BJ (cell line): Measurements from ENCODE around the gene ZNF862. TPM values are rescaled to one million over a fixed set of nuclear protein-coding genes. Genes with fewer than 3 reads are reported as not detected.

Source experiments
- CTCF ChIA-PET: fragments of 350-600 bp; formaldehyde crosslinking; extraction: SDS; loops from one replicate; lab custom pipeline; 2021; ENCODE audit warnings: antibody characterized with exemption, inconsistent platforms; lab: Yijun Ruan, JAX
- POLR2A ChIA-PET: fragments of 300-600 bp; sonication (Branson Sonifier 250); formaldehyde crosslinking; extraction: SDS; loops from one replicate; lab custom pipeline; 2021; ENCODE audit warnings: antibody characterized with exemption; lab: Charles Lee
- DNase-seq: peaks from one replicate; pipeline ENCODE4 v3.0.0-alpha.2; 2011; ENCODE audit warnings: low read depth
- H3K27me3 ChIP-seq: 2 replicates; pipeline ENCODE4 v1.6.0; 2011; ENCODE audit warnings: low read length; ENCODE audit not compliant: control insufficient read depth, insufficient read depth
- H3K36me3 ChIP-seq: 2 replicates; pipeline ENCODE4 v1.5.1; 2011; ENCODE audit warnings: low read length; ENCODE audit not compliant: control insufficient read depth, insufficient read depth
- H3K4me3 ChIP-seq: 2 replicates; pipeline ENCODE4 v1.5.1; 2011; ENCODE audit warnings: low read depth, mild to moderate bottlenecking, control low read depth, low read length
- polyA plus RNA-seq: library from polyadenylated mRNA; depleted of rRNA; stranded (reverse); fragments of >200 nt; gene quantifications from 2 replicates; pipeline ENCODE4 v1.2.3, GENCODE V29; 2011
- TF ChIP-seq, protein P1 (sequence below): IDR thresholded peaks from 2 replicates; pipeline ENCODE4 v1.5.1; 2011; ENCODE audit warnings: low read depth, mild to moderate bottlenecking, control low read depth, inconsistent platforms, low read length, moderate library complexity; ENCODE audit not compliant: insufficient read depth

ZNF862 gene
- polyA plus RNA-seq, 1 experiment = 20.4 TPM

GRCh38 chr7:149814494-149814893 lies 23.7 kb upstream of the ZNF862 start:
- H3K4me3 ChIP-seq = no peak overlapping the region
- POLR2A ChIA-PET = no interaction called here
- no peaks in the 10 kb centered on the region; the same call in 1 of the 2 replicates for H3K27me3 ChIP-seq
- TF ChIP-seq, protein P1, sequence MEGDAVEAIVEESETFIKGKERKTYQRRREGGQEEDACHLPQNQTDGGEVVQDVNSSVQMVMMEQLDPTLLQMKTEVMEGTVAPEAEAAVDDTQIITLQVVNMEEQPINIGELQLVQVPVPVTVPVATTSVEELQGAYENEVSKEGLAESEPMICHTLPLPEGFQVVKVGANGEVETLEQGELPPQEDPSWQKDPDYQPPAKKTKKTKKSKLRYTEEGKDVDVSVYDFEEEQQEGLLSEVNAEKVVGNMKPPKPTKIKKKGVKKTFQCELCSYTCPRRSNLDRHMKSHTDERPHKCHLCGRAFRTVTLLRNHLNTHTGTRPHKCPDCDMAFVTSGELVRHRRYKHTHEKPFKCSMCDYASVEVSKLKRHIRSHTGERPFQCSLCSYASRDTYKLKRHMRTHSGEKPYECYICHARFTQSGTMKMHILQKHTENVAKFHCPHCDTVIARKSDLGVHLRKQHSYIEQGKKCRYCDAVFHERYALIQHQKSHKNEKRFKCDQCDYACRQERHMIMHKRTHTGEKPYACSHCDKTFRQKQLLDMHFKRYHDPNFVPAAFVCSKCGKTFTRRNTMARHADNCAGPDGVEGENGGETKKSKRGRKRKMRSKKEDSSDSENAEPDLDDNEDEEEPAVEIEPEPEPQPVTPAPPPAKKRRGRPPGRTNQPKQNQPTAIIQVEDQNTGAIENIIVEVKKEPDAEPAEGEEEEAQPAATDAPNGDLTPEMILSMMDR = no peak
- H3K36me3 ChIP-seq = no peaks in the 10 kb centered on the region
- CTCF ChIA-PET = no interaction called here
- no peak for DNase-seq

DNA sequence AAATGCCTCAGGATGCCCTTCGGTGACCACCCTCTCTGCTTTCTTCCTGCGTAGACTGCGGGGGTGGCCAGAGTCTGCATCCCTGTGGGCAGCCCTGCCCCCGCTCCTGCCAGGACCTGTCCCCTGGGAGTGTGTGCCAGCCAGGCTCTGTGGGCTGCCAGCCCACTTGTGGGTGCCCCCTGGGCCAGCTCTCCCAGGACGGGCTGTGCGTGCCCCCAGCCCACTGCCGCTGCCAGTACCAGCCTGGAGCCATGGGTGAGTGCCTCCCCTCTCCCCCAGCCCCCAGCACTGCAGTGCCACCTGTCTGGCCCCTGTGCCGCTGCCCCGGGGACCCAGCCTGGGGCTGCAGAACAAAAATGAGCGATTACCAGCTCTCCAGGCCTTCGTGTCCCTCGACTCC lies 23.1 kb upstream of the ZNF862 start:
- Histone ChIP-seq H3K36me3 (no peaks in the 10 kb centered on the region), H3K4me3 (no peak overlapping the region), H3K27me3 (no peaks in the 10 kb centered on the region)
- TF ChIP-seq, protein P1 = no peak
- ChIA-PET POLR2A (no interaction called here), CTCF (no interaction called here)
- DNase-seq = no peak

DNA sequence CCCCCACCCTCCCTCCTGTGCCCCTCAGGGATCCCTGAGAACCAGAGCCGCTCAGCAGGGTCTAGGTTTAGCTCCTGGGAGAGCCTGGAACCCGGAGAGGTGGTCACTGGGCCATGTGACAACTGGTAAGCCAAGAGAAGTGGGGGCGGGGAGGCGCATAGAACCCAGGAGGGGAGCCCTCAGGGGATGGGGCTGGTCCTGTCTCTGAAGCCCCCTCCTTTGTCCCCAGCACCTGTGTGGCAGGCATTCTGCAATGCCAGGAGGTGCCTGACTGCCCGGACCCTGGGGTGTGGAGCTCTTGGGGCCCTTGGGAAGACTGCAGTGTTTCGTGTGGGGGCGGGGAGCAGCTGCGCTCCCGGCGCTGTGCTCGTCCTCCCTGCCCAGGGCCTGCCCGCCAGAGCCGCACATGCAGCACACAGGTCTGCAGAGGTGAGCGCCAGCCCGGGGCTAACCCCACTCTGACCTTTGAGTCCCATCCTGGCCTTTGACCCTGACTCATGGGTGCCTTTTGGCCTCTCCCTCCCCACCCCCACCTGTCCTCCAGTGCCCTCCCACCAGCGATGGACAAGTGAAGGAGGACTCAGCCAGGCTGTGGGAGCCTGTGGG lies 22.4 kb upstream of the ZNF862 start:
- H3K4me3 ChIP-seq = no peak overlapping the region
- POLR2A ChIA-PET = no interaction called here
- TF ChIP-seq, protein P1 = no peak
- no peaks in the 10 kb centered on the region for H3K27me3 ChIP-seq
- CTCF ChIA-PET = no interaction called here
- DNase-seq = no peak
- no peaks in the 10 kb centered on the region for H3K36me3 ChIP-seq

GRCh38 chr7:149816267-149816751 lies 21.9 kb upstream of the ZNF862 start:
- POLR2A ChIA-PET = no interaction called here

DNA sequence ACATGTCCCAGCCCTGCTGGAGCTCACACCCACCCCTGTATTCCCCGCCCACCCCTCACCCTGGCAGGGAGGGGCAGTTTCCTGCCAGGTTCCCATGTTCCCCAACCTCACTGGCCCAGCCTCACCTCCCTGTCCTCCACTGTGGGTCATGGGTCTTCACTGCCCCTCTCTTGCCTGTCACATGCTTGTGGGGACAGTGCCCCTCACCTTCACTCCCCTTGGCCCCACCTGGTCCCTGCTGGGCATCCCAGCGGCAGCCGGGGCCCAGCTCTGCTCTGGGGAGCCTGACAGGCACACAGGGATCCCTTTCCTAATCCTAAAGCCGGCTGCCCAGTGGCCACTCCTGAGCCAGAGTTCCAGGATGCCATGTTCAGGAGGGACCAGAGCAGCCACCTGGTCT lies 21.4 kb upstream of the ZNF862 start:
- POLR2A ChIA-PET = no interaction called here
- CTCF ChIA-PET = interaction anchor here (2.7 kb wide), 1 partner anchor 8 kb away, joined by 15 read pairs; no protein-coding TSS in a partner anchor
- no peak for DNase-seq
- Histone ChIP-seq H3K36me3 (no peaks in the 10 kb centered on the region), H3K4me3 (no peak overlapping the region), H3K27me3 (no peaks in the 10 kb centered on the region)
- TF ChIP-seq, protein P1 = no peak

More at GRCh38 chr7:149816267-149816751, 21.9 kb upstream of the ZNF862 start:
- no peak for DNase-seq
- H3K4me3 ChIP-seq = no peak overlapping the region
- TF ChIP-seq, protein P1 = no peak
- H3K27me3 ChIP-seq = no peaks in the 10 kb centered on the region
- no peaks in the 10 kb centered on the region for H3K36me3 ChIP-seq
- CTCF ChIA-PET = no interaction called here
